Right lobe of liver (tissue), 4 donors: ENCODE data around the gene PITPNB.
A peak's percentile ranks its signal among the peaks of the same experiment; 100 is the strongest.

Source experiments
- POLR2A ChIP-seq: fragments of 450-650 bp; IDR thresholded peaks from one replicate; pipeline ENCODE4 v1.6.1; 2017; ENCODE audit warnings: antibody characterized with exemption, mild to moderate bottlenecking
- TF ChIP-seq, protein P1 (sequence below), 4 donors: fragments of 200-600 bp in 3 of 4; fragments of 450-650 bp in 1 of 4; IDR thresholded peaks; one replicate each; pipeline versions ENCODE4 v1.5.1 to v1.8.0; 2016 to 2022; ENCODE audit warnings: antibody characterized with exemption in 4 of 4, mild to moderate bottlenecking in 2 of 4
- donor health status: DM: no; HTN: no; CAD: no.
- donor health status: DM: no; HTN: no; CAD: no.
- donor health status: DM: no; HTN: yes; CAD: no.

DNA sequence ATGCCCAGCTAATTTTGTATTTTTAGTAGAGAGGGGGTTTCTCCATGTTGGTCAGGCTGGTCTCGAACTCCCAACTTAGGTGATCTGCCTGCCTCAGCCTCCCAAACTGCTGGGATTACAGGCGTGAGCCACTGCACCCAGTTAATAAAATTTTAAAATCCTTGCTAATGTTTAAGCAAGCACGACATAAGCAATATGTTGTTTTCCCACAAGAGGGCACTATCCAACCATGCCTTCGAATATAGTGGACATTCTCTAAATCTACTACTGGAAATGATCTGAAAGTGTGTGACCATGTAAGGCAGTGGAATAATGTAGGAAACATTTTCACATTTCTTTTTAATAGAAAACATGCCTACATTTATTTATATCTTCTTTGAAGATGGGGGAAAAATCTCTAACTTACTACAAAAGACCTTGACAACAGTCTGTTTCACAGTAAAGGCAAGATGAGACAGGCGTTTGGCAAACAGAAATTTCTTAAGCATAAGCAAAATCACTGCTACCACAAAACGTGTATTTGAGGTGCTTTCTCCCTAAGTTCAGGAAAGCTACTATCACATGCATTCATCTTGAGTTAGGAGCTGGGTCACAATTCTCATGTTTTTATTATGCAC, 38.2 kb downstream of the PITPNB start:
- TF ChIP-seq, protein P1, sequence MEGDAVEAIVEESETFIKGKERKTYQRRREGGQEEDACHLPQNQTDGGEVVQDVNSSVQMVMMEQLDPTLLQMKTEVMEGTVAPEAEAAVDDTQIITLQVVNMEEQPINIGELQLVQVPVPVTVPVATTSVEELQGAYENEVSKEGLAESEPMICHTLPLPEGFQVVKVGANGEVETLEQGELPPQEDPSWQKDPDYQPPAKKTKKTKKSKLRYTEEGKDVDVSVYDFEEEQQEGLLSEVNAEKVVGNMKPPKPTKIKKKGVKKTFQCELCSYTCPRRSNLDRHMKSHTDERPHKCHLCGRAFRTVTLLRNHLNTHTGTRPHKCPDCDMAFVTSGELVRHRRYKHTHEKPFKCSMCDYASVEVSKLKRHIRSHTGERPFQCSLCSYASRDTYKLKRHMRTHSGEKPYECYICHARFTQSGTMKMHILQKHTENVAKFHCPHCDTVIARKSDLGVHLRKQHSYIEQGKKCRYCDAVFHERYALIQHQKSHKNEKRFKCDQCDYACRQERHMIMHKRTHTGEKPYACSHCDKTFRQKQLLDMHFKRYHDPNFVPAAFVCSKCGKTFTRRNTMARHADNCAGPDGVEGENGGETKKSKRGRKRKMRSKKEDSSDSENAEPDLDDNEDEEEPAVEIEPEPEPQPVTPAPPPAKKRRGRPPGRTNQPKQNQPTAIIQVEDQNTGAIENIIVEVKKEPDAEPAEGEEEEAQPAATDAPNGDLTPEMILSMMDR (IDR thresholded peaks at IDR 0.05): peak; percentile 77 to 87 (median 84)
- TF ChIP-seq POLR2A: no peak
